ENCODE measurements around the gene ATP6V0E1.

ATP6V0E1 gene

DNA sequence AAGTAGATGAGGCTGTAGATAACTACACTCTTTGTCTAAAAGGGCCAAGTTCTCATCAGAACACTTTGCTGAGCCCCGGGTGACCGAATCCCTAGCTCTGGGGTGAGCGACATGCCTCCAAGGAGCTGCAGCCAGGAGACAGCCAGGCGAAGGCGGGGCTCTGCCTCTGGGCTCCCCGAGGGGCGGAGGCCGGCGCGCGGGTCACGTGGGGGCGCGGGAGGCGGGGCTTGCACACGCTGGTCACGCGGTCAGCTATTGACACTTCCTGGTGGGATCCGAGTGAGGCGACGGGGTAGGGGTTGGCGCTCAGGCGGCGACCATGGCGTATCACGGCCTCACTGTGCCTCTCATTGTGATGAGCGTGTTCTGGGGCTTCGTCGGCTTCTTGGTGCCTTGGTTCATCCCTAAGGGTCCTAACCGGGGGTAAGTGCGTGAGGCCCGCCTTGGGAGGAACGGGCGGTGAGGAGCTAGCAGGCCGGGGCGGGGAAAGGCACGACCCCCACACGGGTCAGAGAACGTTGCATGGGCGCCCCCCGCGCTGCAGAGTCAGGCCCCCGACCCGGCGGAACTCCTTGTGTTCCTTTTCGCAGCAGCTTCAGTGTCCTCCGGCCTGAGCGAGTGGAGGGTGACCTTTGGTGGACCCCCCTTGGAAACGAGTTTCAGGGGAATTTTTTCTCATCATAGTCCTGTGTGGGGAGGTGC, at the start of gene ATP6V0E1:
ATP6V0E1 (plus strand) TSS at position 230 of the 702 bp plus-strand sequence; CDS start at position 320, 90 bp downstream.
- DNase-seq: peak; percentile 97 to 98

DNA sequence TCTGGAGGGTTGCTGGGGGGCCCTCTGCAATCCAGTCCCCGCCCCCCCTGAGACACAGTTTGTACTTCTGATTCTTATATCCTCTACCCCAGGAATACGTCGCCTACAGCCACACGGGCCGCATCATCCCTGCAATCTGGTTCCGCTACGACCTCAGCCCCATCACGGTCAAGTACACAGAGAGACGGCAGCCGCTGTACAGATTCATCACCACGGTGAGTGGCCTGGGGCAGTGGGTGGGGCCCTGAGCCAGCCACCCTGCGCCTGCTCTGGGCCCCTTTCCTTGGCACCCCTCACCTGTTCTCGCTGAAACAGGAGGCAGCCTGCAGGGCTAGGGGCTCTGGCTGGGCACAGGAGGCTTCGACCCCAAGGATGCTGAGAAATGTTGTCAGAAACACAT, 48.5 kb upstream of the ATP6V0E1 start:
- no peak for DNase-seq

DNA sequence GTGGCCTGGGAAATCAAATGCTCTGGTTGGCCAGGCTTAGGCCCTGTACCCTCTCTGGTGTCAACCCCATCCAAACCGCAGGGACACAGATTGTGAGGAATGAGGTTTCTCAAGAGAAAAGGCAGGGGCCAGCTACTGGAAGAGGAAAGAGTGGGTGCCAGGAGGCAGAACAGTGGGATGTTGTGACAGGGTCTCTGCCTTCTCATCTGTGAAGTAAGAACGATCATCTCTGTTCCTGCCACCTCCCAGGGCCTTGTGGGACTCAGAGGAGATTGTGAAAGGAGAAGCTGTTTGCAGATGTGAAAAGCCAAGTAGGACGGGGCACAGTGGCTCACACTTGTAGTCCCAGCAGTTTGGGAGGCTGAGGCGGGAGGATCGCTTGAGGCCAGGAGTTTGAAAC, 47.2 kb upstream of the ATP6V0E1 start:
- DNase-seq: no peak

DNA sequence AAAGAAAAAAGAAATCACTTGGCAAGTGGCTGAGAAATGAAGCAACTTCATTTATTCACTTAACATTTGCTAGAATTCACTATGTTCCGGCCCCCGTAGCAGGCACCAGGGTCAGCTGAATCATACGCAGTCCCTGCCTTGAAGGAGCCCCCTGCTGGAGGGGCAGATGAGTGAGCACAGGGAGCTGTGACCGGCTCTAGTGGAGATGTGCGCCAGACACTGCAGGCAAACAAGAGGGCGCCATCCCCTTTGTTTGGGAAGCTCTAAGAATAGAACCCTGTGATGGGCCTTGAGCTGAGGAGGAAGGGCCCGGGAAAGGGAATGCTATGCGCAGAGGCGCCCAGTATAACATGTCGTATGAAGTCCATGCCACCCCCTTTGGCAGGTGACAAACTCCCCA, 44.5 kb upstream of the ATP6V0E1 start:
- no peak for DNase-seq

DNA sequence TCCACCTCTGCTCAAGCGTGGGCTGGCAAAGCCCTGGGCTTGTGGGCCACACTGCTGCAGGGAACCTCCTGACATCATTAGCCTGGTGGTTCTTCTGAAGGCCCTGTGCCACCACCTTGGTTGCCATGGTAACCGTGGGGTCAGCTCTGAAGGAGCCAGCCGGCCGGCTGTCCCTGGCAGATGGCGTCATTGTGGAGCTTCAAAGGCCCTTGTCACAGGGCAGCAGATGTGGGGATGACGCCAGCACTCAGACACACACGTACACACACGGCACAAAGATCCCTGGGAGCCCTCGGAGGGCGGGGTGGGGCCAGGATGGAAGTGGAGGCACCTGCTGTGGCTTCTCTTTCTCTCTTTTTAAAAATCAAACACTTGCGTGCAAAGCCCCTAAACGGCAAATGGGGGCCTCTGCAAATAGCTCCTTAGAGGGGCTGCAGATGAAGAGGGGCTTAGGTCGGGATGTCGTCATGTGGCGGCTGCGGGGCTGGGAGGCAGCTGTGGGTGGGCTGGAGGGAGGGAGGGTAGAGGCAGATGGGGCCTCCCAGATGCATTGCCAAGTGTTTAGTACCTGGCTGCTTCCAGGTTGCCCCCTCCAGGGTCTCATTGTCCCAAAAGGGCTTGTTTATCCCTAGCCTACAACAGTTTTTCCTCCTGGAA, 43.8 kb upstream of the ATP6V0E1 start:
- DNase-seq: no peak

DNA sequence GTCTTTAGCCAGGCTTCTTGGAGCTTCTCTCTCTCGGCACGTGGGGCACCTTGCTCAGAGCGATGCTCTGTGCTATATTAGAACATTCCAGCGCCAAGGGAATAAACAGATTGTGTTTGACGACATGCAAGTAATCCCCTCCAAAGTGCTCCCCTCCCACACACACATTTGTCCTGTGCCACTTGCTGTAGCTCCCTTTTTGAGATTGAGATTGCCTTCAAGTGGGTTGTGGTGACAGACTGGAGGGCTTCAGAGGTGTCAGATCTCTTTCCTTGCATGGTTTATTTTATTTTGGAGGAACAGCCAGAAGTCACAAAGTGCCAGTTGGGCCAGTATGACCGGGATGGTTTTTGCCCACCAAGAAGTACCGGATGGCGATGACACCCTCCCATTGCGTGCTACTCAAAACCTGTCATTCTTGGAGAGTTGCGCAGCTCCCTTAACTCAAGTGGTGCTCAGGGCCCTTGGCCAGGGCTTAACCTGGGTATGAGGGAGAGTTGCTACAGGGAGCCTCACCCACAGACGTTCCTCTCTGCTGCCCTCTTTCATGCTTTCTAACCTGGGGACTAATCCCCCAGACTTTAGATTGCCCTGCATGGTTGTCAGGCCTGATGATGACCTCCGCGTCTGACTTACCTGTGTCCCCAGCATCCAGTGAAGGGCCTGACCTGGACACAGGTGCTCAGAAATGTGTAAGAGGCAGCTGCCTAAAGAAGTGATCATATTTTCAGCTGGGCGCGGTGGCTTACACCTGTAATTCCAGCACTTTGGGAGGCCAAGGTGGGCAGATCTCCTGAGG, 43.1 kb upstream of the ATP6V0E1 start:
- DNase-seq: no peak

DNA sequence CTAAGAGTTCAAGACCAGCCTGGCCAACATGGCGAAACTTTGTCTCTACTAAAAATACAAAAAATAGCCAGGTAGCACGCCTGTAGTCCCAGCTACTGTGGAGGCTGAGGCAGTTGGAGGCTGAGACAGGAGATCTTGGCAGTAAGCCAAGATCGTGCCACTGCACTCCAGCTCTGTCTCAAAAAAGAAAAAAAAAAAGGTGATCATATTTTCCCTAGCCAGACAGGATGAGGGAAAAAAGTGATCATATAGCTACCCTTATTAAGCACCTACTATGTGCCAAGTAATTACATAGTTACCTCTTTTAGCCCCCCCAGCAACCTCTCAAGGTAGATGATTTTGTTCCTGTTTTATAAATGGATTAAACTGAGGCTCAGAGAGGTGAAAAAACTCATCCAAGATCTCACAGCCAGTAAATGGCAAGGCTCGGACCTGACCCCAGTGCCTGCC, 42.5 kb upstream of the ATP6V0E1 start:
- DNase-seq: no peak

DNA sequence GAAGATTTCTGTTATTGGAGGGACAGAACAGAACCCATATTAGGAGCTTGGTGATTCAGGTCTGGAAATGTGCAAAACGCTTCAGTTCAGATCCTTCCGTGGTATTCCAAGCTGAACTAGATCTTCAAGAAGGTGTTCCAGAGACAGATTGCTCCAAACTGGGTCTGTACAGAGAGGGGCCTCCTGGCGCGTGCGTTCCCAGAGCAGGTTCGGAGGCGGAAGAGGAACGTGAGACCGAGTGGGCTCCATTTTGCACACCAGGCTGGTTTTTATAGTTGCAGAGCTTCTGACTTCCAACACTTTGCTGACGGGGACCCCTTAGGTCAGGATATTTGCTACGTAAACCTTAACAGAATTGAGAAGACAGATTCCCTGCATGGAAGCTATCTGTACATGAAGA, 41.0 kb upstream of the ATP6V0E1 start:
- DNase-seq: no peak

DNA sequence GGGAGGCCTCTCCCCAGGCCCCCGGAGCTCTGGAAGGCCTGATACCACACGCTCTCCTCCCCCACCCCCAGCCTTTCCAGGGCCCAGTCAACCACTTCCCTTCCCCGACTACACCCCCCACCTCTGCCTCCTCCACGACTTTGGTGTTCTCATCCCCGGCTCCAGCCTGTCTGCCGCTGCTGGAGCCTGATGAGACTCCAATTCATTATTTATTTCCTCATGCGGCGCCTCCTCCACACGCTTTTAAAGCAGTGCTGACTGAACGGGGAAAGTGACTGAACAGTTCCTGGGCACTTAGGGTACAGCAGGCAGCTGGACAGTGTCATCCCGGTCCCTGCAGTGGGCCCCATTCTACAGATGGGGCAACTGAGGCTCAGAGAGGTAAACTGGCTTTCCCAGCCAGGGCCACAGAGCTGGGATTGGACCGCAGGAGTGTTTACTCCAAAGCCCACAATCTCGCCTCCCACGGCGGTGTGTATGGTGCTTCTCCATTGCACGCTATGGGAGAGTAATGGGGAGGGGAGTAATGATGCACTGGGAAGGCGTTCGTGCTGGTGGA, 40.2 kb upstream of the ATP6V0E1 start:
- DNase-seq: no peak

DNA sequence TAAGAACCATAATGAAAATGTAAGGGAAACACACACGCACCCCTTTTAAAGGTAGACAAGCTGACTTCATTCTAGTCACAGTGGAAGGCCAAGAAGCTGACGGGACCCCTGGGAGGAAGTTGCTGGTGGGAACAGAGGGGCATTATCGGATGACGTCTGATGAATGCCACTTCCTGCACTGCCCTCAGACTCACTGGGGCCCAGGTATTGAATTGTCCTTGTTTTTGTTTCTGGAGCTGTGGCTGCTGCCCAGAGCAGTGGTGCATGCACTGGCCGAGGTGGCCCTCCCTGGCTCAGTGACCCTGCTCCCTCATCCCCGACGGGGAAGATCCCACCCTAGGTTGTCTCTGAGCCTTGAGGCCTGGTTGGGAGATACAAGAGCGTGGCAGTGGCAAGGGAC, 39.7 kb upstream of the ATP6V0E1 start:
- no peak for DNase-seq

DNA sequence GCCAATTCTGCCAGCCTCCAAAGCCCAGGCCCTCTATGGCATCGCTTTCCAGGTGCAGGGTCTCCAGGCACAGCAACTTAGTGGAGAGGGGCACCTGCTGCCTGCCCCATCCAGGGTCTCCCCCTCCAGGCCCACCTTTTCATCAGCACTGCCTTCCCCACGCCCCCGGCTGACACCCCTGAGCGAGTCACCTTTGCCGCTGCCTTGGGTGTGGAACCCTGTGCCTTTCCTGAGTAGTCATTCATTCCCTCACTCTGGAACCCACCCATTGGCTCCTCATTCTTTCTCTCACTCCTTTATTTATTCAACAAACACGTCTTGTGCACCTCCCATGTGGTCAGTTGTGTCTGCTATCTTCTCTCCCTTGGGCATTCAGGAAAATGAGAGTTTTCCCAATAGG, 38.8 kb upstream of the ATP6V0E1 start:
- DNase-seq: no peak

DNA sequence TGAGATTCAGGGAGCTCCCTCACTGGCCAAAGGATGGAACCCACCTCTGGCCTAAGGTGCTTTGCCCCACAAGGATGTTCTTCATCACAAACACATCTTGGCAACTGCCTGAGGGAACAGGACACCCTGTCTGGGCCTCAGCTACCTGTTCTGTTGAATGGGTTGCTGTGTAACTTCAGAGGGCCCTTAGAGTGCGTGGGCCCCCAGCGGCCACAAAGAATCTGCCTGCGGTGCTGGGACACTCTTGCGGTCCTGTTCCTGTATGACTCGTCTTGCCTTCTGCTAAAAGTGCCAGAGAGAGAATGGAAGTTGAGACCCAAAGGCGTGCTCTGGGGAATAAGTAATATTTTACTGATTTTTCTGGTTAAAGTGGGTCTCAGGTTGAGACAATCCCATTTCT, 38.4 kb upstream of the ATP6V0E1 start:
- no peak for DNase-seq

DNA sequence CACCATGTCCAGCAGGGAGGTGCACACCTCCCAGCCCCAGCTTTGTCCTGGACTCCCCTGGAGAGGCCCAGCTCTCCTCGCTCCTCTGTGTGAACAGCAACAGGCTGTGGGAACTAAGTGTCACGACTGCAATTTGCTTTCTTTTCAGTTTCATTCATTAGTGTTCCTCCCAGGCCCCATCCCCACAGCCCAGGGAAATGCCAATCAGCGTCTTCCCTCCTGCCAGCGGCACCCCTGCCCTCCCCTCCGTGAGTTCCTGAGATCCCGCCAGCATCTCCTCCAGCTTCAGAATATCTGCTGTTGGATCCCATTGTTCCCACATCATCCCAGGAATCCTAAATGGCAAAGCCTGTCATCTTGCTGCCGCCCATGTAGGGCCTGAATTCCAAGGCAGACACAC, 37.4 kb upstream of the ATP6V0E1 start:
- DNase-seq: no peak

DNA sequence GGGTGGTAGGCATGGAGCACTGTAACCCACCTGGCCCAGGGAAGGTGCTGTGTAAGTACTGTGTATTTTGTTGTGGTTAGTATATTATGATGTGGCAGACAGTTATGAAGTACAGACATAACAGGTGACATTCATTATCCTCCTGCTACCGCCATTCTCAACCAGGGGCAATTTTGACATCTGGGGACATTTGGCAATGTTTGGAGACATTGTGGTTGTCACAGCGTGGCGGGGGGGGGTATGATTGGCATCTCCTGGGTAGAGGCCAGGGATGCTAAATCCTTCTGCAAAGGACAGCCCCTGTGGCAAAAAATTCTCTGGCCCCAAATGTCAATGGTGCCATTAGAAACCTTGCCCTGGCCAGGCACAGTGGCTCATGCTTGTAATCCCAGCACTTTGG, 34.1 kb upstream of the ATP6V0E1 start:
- no peak for DNase-seq

DNA sequence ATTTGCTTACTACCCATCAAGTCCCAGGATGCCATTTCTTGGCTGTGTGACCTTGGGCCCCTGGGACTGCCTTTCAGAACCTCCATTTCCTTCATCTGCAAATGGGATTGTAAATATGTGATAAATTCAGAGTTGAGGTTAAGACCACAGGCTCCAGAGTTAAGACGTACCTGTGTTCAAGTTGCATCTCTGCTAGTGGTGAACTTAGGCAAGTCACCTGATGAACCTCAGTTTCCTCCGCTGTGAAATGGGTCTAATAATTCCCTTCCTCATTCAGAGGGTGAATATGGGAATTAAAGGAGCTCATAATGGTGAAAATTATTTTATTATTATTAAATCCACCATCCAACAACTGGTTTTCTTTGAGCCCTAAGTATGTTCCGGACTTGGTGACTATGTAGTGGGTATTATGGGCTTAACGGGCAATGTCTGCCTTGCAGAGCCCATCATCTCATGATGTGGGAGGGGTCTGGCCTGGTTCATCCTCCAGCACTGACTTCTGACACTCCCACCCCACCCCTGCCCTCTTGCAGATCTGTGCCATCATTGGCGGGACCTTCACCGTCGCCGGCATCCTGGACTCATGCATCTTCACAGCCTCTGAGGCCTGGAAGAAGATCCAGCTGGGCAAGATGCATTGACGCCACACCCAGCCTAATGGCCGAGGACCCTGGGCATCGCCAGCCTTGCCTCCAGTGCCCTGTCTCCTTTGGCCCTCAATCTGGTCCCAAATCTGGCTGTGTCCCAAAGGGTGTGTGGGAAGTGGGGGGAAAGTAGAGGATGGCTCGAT, 33.2 kb upstream of the ATP6V0E1 start:
- DNase-seq: no peak

DNA sequence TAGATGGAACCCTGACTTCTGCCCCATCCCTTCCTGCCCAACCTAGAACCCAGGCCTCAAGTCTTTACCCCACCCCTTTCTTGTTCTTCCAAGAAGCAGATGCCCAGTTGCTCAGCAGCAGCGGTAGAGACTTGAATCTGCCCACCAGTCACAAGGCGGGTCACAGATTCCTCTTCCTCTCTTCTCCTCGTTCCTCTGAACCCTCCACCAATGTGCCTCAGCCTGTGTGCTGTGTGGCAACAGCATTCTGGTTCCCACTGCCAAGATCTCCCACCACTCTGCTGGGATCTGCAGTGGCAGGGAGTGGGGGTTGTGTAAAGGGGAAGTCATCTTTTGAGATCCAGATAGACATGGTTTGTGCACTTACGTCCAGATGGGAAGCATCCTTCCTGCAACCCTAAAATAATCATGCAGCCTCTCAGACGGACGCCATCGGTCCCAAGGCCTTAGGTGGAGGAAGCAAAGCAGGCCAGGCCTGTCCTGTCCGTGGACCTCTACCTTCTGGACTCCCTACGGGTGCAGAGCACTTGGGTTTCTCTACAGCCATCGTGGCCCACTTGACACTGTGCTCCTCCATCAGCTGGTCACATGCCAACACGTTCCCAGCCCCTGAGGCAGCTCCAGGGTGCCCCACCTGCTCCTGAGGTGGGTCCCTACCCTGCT, 32.1 kb upstream of the ATP6V0E1 start:
- DNase-seq: no peak

DNA sequence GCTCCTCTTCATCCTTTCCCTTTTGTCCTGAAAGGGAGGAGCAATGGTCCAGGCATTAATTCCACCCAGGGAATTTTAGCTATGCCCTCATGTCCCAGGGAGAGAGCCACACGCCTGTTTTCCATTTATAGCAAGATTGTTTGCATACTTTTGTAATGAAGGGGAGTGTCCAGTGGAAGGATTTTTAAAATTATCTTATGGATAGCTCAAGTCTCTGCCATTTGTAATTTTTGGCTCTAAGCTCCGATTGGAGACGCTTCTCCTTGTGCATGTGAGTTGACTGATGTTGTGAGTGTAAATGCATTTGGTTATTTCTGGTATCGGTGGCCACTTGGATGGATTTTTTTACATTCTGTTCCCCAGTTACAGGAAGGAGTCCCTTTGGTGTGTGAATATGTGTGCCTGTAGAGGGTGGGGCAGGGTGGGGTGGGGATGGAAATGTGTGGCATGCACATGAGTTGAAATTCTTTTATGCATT, 31.5 kb upstream of the ATP6V0E1 start:
- no peak for DNase-seq

DNA sequence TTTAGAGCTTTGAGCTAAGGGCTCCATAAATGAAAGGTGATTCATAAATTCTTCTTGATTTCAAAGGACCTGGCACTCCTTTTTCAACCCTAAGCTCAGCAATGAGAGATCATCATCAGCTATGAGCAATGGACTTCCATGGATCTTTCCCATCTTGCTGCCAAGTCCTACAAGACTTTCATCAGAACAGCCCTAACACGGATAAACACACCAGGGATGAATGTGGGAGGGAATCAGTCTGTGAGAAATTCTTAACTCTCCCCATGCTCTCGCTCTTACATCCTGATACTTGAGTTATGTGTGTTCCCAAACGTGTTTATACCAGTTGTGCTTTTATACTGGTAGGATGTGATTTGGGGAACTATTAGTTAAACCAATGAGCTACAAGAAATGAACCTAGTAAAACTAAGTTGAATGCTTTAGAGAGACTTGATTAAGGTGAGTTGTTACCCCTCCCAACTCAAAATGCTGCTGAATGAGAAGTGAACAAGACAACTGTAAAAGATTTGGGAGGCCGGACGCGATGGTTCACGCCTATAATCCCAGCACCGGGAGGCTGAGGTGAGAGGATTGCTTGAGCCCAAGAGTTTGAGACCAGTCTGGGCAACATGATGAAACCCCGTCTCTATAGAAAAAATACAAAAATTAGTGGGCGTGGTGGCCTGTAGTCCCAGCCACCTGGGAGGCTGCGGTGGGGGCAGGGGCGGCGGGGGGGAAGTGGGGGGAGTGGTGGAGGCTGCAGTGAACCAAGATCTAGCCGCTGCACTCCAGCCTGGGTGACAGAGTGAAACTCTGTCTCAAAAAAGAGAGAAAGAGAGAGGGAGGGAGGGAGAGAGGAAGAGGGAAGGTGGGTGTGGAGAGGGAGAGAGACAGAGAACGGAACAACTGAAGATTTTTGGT, 29.5 kb upstream of the ATP6V0E1 start:
- no peak for DNase-seq

DNA sequence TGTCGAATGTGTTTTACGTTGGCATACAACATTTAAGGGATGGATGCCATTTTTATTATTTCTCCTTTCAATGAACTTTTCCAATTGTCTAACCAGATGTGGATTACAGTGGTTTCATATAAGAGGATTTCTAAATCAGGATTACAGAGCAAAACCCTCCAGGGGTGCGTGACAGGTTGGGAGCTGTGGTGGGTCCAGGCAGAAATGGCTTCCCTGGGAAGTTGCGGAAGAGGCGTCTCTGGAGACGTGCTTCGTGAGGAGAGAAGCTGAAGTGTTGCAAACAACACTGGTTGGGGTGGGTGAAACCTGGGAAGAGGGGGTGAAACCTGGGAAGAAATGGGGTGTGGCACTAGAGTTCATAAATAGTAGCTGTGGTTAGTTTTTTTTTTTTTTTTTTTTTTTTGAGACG, 28.8 kb upstream of the ATP6V0E1 start:
- DNase-seq: no peak

DNA sequence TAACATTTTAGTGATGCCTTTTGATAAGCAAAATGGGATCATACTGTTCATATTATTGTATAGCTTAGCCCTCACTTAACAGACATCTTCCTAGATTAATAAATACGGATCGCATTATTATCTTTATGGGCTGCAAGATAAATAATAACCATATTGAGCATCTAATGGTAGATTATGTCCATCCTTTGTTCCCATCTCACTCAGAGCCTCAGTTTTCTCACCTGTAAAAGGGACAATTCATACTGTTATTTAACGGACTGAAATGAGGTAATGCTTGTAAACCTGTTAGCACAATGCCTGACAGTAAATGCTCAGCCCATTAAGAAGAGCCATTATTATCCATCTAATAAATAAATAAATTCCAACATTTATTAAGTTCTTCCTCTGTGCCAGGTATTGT, 27.3 kb upstream of the ATP6V0E1 start:
- DNase-seq: no peak

DNA sequence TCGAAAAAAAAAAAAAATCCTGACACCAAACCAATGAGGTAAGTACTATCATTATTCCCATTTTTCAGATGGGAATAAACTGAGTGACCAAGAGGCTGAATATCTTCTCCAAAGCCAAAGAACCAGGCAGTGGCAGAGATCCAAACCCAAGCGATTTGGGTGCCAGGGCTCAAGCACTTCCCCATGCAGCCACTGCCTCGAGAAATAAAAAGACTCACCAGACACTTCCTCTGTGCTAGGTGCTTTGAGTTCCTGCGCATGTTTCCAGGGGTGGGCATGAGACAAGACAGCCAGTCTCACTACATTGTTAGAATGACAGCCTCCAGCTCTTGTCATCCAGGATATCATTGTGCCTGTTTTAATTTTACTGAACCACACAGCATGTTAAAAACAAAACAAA, 26.6 kb upstream of the ATP6V0E1 start:
- no peak for DNase-seq
